ENCODE data around the gene ACOT11. TPM values are rescaled to one million over a fixed set of nuclear protein-coding genes. Genes with fewer than 3 reads are reported as not detected.

Gene ACOT11
- total RNA-seq, 1 experiment from 2014 or later: 4.2 TPM

GRCh38 chr1:54546651-54547401 is 1.2 kb upstream of the ACOT11 start:
- Mint-ChIP-seq H3K27ac (no peak overlapping the region), H3K4me3 (no peak overlapping the region)
- no peak for ATAC-seq

GRCh38 chr1:54548389-54549044 is 489 bp downstream of the ACOT11 start:
- Mint-ChIP-seq H3K36me3 (no peaks in the 10 kb centered on the region), H3K4me1 (peaks cover 20% of the 10 kb centered on the region), H3K27ac (no peak overlapping the region), H3K4me3 (no peak overlapping the region), H3K27me3 (ENCODE audit: low read depth) (no peaks in the 10 kb centered on the region), H3K9me3 (no peaks in the 10 kb centered on the region)
- DNase-seq (ENCODE audit: low spot score) (no peak), ATAC-seq (no peak)
- ChIA-PET POLR2A (interaction anchor here (0.8 to 1.7 kb wide), 4 partner anchors 10 to 75 kb away, joined by 3 to 7 read pairs (median 3); partner anchors contain the start of gene FAM151A), CTCF (interaction anchor here (0.6 to 3.0 kb wide), 28 partner anchors 10 to 467 kb away, joined by 3 to 25 read pairs (median 4); partner anchors contain the start of gene TTC22)
- TF ChIP-seq ZMAT4 (CRISPR knock-in tag; IDR thresholded peaks at IDR 0.05): no peak
- TF ChIP-seq ELF4 (CRISPR knock-in tag; IDR thresholded peaks at IDR 0.05; ENCODE audit: low read depth): no peak
- TF ChIP-seq ATF1 (CRISPR knock-in tag; IDR thresholded peaks at IDR 0.05): no peak
- no peak for TF ChIP-seq SMAD3 (CRISPR knock-in tag; IDR thresholded peaks at IDR 0.05; ENCODE audit: borderline replicate concordance)
- no peak for TF ChIP-seq CREM (CRISPR knock-in tag; IDR thresholded peaks at IDR 0.05)
- TF ChIP-seq TCF7 (CRISPR knock-in tag; IDR thresholded peaks at IDR 0.05; ENCODE audit: low read depth): no peak
- no peak for TF ChIP-seq RELA (CRISPR knock-in tag; IDR thresholded peaks at IDR 0.05; ENCODE audit: borderline replicate concordance)
- no peak for TF ChIP-seq NR1H2 (CRISPR knock-in tag; IDR thresholded peaks at IDR 0.05)
- TF ChIP-seq, protein P1, sequence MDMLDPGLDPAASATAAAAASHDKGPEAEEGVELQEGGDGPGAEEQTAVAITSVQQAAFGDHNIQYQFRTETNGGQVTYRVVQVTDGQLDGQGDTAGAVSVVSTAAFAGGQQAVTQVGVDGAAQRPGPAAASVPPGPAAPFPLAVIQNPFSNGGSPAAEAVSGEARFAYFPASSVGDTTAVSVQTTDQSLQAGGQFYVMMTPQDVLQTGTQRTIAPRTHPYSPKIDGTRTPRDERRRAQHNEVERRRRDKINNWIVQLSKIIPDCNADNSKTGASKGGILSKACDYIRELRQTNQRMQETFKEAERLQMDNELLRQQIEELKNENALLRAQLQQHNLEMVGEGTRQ (CRISPR knock-in tag; IDR thresholded peaks at IDR 0.05): no peak

More at GRCh38 chr1:54546651-54547401, 1.2 kb upstream of the ACOT11 start:
- DNase-seq (ENCODE audit: low spot score): no peak
- Mint-ChIP-seq H3K4me1 (peaks cover 31% of the 10 kb centered on the region), H3K36me3 (no peaks in the 10 kb centered on the region), H3K9me3 (no peaks in the 10 kb centered on the region), H3K27me3 (ENCODE audit: low read depth) (no peaks in the 10 kb centered on the region)
- POLR2A ChIA-PET: interaction anchor here (1.7 kb wide), 1 partner anchor 76 kb away, joined by 3 read pairs; the partner anchor contains the start of gene FAM151A
- no peak for TF ChIP-seq CDX4 (CRISPR knock-in tag; IDR thresholded peaks at IDR 0.05; ENCODE audit: borderline replicate concordance)
- no peak for TF ChIP-seq ZSCAN18 (CRISPR knock-in tag; IDR thresholded peaks at IDR 0.05)
- TF ChIP-seq, protein P2, sequence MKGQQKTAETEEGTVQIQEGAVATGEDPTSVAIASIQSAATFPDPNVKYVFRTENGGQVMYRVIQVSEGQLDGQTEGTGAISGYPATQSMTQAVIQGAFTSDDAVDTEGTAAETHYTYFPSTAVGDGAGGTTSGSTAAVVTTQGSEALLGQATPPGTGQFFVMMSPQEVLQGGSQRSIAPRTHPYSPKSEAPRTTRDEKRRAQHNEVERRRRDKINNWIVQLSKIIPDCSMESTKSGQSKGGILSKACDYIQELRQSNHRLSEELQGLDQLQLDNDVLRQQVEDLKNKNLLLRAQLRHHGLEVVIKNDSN (CRISPR knock-in tag; IDR thresholded peaks at IDR 0.05): no peak
- no peak for TF ChIP-seq NFATC4 (CRISPR knock-in tag; IDR thresholded peaks at IDR 0.05)
- no peak for TF ChIP-seq ETV6 (CRISPR knock-in tag; IDR thresholded peaks at IDR 0.05)
- no peak for TF ChIP-seq KAT7 (CRISPR knock-in tag; IDR thresholded peaks at IDR 0.05; ENCODE audit: borderline replicate concordance)
- TF ChIP-seq IRF1 (CRISPR knock-in tag; IDR thresholded peaks at IDR 0.05): no peak
- TF ChIP-seq ATF3 (CRISPR knock-in tag; conservative IDR thresholded peaks at IDR 0.05): no peak
- no peak for TF ChIP-seq SP1 (CRISPR knock-in tag; conservative IDR thresholded peaks at IDR 0.05)
- TF ChIP-seq TEAD4 (CRISPR knock-in tag; IDR thresholded peaks at IDR 0.05): no peak
- no peak for TF ChIP-seq NR3C1 (CRISPR knock-in tag; conservative IDR thresholded peaks at IDR 0.05; ENCODE audit: low read depth)
- TF ChIP-seq ZNF671 (CRISPR knock-in tag; IDR thresholded peaks at IDR 0.05): no peak
- no peak for TF ChIP-seq IRF2 (CRISPR knock-in tag; IDR thresholded peaks at IDR 0.05; ENCODE audit: borderline replicate concordance, low read depth)
- no peak for TF ChIP-seq FOXP1 (CRISPR knock-in tag; IDR thresholded peaks at IDR 0.05; ENCODE audit: borderline replicate concordance)
- no peak for TF ChIP-seq RELA (CRISPR knock-in tag; IDR thresholded peaks at IDR 0.05; ENCODE audit: borderline replicate concordance)
- no peak for TF ChIP-seq E2F5 (CRISPR knock-in tag; IDR thresholded peaks at IDR 0.05)
- CTCF ChIA-PET: interaction anchor here (0.6 to 3.0 kb wide), 24 partner anchors 12 to 465 kb away, joined by 3 to 25 read pairs (median 4); no protein-coding TSS in a partner anchor
